ENCODE data around the gene NCOR2.

NCOR2 gene

DNA sequence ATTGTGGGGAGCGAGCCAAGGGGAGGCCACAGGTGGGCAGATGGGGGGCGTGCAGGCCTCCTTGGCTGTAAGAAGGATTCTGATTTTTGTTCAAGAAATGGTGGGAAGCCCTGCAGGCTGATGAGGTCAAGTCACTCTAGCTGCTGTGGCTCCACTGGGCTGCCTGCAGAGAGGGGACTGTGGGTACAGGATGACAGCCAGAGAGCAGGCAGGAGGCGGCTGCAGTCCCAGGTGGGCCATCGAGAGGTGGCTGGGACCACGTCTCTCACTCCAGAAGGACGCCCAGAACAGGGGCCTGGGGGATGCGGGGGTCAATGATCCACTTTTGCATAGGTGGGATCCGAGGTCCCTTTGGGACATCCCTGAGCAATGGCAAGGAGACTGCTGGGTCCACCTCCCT is 9.1 kb downstream of the NCOR2 start:
- DNase-seq, result no peak

DNA sequence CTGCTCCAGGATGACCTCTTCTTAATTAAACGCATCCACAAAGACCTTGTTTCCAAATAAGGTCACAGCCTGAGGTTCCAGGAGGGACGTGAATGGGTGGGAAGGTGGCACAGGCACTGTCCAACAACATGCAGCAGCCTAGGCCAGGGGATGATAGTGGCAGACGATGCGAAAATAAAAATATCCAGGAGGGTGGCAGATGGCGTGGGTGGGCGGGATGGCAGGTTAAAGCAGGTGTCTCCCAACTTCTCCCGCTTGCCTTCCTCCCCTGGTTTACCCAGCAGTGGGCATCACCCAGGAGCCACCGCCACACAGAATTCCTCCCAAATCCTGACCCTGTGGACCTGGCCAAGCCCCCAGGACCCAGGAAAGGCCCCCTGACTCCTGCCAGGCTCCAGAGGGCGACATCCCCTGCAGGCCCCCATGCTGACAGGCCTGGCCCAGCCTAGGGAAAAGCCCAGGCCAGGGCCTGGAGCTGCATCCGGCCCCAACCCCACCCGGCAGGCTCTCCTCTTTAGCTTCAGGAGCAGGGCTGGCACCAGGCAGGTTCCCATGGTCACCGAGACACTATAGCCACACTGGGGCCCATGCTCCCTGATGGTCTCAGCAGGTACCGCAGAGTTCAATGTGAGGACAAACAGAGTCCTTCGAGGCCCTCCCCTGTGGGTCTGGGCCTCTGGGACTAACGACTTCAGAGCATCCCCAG is 9.7 kb downstream of the NCOR2 start:
- DNase-seq, result peak; percentile 35

DNA sequence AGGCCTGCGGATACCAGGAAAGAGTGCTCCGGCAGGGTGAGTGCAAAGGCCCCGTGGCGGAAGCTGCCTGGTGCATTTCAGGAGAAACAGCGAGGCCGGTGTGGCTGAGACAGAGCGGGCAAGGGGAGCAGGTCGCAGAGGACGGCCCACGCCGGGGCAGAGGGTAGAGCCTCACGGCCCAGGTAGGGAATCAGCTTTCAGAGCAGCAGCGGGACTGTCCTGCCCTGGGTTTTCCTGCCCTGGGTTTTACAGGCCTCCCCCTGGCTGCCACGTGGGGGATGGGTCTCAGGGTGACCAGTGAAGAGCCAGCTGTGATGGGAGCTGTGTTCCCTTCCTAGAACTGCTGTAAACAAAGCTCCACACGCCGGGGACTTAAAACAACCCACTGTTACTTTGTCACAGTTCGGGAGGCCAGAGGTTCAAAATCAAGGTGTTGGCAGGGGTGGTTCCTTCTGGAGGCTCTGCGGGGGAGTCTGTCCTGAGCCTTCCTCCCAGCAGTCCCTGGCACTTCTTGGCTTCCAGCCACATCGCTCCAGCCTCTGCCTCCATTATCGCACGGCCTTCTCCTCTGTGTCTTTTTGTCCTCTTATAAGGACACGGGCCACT is 10.4 kb downstream of the NCOR2 start:
- DNase-seq, result no peak

DNA sequence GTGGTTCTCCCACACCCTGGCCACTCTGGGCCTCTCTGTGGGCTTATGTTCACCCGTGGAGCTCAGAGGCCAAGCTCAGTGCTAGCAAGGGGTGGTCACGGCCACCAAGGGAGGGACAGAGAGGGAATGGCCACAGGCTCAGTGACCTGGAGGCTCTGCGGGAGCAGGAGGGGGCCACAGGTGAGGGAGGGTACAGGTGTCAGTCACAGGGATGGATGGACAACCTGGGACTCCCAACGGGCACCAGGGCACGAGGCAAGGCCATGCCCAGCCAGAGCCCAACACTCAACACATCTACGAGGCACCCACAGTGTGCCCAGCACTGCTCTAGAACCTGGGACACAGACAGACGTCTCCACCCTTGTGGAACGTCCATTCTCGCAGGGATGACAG is 11.3 kb downstream of the NCOR2 start:
- no peak for DNase-seq

DNA sequence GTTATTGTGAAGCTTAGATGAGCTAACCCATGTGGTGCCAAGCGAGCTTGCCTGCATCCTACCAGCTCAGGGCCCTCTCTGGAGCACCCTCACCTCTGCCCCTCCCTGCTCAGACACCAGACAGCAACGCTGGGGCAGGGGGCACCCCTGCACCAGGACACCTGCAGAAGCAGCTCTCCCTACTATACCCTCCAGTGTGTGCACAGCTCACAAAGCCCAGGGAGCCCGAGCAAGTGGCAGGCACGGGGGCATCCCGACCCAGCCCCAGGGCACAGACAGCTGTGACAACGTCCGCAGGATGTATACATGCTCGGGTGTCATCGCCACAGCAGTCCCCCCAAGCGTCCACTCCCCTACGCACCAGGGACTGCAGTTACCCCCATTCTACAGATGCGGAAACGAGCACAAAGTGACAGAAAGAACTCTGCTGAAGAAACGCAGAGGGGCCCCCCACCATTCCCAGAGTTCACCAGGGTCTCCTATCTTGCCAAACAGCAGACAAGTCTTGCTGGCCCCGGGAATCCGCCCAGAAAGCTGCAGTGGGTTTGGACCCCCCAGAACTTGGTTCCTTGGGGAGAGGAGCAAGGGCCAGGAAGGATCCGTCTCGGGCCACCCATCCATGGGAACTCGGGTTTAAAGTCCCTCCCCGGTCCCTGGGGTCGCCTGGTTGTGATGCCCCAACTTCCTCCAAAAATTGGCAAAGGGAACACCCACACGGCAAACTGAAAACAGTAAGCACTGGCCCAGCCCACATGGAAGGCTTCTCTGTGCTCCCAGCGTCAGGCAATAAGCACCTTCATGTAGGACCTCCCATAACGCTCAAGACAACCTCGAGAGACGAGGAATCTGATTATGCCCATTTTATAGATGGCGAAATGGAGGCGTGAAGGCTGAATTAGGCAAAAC is 12.0 kb downstream of the NCOR2 start:
- no peak for DNase-seq

DNA sequence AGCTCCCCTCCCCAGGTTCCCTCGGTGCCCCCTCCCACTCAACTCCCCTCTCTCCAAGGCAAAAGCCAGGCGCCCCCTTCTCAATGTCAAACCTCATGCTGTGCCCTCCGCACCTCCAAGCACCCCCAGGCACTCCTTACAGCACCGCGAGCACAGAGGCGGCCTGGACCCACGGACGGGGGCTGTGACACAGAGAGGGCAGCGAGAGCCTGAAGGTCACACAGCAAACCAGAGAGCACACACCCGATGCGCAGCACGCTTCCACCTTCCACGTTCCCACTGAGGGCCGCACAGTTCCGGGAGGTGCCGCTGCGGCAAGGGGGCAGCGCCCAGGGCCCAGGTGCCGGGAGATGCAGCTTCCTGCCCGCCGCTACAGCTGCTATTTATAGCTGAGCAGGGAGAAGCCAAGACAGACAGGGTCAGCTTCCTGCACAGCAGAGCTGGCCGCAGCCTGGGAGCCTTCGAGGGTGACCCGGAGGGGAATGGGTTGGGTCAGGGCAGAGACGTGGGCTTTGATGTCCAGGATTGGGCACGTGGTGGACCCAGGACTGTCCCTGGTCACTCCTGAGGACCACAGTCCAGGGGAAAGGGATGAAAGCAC is 12.9 kb downstream of the NCOR2 start:
- no peak for DNase-seq

DNA sequence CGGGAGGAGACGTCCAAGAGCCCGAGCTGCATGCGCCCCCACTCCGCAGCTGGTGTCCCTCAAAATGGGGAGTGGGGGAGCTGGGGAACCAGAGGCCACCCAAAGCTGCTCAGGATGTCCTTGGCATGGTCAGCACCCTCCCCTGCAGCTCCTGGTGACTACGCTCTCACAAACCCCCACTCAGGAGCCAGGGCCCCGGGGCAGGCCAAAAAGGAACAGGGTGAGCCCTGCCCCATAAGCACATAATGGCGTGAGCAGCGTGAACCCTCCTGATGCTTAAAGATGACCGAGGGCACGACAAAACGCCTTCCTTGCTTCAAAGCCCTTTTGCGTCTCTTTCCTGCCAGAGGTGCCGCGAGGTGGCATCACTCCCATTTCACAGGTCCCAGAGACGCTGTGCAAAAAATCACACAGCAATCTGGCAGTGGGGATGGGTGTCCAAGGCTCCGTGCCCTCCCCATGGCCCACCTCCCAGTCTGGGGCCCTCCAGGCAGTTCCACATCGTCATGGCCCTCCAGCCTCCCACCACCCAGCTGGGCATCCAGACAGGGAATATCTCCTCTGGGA is 13.5 kb downstream of the NCOR2 start:
- DNase-seq, result no peak

DNA sequence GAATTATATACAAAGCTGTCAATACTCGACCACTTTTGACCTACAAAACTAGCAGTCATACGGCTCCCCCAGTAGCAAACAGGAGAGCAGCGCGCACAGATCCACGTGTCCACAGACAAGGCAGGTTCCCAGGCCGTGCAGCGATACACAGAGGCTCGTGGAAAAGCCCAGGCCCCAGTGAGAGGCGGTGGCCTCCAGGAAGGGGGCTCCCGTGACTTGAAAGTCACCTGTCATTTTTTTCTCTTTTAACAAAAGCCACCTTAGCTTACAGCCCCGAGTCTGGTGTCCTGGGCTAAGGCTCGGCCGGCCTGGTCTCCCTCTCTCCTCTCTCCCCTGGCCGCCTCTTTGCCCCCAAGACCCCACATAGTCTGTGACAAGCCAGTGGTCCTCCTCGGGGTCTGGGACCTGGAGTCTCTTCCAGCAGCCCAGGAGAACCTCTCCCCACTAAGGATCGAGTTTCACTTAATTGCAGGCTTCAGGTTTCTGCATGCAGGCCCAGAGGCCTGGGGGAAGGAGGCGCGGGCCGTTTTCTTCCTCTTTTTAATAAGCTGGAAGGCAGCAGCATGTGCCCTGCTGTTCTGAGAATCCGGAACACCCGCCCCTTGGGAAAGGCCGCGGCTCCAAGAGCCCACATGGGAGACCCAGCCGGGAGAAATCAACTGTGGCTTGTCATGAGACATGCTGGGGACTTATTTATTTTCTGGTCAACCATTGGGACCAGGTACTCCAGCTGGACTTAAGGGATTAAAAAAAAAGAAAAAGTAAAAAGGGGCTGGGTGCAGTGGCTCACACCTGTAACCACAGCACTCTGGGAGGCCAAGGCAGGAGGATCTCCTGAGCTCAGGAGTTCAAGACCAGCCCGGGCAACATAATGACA is 15.9 kb downstream of the NCOR2 start:
- peak; percentile 49 for DNase-seq

DNA sequence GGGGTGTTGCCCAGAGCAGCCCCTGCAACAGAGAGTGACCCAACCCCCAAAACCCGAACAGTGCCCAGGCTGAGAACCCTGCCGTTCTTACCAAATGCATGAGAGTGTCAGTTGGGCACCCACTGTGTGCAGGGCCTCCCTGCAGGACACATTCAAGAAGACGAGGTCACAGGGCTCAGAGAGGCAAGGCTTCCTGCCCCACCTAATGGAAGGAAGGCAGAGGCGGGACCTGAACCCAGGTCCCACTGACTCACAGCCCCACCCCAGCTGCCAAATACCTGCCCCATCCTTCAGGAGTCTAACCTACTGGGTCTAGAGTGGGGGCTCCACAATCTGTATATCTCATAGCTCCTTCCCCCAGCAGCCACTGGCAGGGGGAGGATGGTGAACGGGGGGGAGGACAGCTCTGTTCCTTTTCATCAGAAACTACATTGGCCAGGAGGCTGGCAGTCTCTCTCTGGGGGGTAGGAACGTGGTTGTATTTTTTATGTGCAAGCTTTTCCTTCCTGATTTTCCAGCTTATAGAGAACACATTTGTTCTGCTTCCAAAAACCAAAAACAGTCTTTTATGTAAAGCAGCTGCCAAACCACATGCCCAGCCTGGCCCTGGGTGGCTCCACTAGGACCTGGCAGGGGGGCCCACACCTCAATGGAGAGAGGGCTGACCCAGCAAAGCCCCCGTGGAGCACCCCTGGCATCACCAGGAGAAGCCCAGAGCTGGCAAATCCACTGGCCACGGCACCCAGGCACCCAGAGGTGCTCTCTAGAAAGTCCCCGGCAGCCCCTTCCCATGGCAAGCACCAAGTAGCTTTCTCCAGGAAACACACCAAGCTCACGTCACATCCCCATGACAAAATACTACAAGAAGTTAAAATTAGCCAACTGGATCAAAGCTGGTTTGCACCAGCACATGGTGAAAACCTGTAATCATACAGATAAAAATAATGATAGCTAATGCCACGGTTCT is 17.0 kb downstream of the NCOR2 start:
- no peak for DNase-seq

DNA sequence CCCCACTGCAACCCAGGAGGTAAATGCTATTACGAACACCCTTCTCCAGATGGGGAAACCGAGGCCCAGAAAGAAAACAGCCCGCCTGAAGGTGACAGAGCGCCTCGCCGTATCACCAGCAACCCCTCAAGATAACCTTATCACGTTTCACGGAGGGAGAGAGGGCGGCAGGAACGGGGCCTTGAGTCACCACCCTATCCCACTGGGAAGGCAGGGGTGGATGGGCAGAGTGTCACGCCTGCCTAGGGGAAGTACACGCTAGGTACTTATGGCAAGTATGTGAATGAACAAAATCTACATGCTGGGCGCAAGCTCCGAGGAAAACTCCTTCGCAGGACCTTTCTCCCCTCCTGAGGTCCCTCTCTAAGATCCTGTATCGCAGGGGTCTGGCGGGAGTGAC is 17.8 kb downstream of the NCOR2 start:
- DNase-seq, result no peak

DNA sequence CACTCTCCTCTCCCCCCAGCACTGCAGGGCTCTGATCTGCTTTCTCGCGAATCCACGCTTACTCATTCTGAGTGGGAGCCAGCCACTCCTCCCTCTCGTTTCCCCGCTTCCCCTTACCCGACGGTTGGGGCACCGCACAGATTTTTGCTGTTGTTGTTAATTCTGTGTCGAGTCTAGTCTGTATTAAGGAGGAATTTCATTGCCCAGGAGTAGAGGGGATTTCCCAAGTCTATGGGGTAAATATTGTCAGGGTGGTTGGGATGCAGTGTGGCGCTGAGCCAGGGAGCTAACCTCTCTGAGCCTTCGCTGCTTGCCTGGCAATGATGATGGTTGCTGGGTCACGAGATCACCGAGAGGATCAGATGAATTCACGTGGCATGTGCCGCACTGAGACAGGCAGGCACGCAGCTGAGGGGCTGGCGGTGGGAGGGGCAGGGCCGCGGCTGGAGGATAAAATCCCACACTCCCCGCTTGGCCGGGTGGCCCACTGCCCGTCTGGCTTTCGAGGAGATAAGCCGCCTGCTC is 18.5 kb downstream of the NCOR2 start:
- peak; percentile 87 for DNase-seq

DNA sequence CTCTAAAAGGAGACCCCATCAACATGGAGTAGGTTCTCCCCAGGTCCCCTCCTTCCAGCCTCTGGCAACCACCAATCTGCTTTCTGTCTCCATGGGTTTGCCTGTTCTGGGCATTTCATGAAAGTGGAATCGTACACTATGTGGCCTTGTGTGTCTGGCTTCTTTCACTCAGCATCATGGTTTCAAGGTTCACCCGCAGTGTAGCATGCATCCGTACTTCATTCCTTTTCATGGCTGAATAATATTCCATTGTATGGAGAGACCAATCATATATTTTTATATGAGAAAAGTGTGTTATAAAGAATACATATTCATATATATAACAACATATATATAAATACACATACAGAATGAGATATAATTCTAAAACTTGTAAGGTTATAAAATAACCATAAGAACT is 19.8 kb downstream of the NCOR2 start:
- DNase-seq, result no peak

DNA sequence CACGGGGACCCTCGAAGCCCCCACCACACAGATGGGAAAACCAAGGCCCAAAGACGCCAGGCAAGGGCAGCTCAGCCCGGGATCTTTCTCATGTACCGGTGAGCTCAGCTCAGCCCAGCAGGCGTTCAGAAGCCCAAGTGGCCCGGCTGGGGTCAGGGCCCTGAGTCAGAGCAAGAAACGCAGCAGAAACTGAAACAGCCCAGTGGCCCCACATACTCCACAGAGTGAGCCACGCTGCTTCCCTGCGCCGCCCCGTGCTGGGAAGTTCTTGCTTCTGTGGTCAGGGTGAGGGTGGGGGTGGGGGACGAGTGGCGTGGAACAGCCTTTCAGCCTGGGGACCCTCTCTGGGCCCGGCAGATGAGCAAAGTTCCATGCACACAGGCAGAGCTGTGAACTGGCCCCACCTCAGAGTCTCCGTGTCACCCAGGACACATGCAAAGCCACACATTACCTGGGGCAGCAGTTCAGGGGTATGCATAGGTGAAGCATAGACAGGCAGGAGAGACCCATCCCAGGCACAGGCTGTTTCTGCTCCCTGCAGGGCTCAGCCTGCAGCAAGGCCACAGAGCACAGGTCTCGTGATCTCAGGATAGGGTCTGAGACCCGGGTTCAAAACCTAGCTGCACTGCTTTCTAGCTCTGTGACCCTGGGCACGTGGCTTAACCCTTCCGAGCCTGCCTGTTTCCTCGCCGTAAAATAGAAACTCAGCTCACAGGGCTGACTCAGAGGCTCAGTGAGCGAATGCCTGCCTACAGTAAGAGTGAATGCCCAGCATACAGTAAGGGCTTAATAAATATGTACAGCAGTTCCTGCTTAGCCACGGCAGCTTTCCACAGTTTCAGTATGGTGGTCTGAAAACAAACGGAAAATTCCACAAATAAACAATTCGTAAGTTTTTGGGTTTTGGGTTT is 21.6 kb downstream of the NCOR2 start:
- no peak for DNase-seq

DNA sequence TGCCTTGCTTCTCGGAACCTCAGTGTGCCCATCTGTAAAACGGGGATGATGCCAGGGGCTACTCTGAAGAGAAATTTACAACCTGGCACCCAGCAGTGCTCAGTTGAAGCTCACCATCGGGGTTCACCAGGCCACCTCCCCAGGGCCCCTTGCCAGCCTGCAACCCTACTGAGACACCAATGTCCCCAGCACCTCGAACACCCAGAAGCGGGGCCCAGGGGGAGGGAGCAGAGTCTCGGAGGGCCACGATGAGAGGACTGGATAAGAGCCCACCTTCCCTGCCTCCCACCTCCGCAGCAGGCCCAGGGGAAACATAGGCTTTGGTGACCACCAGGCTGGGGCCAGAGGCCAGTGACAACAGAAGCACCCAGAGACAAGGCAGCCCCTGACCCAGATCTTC is 22.4 kb downstream of the NCOR2 start:
- DNase-seq, result no peak

DNA sequence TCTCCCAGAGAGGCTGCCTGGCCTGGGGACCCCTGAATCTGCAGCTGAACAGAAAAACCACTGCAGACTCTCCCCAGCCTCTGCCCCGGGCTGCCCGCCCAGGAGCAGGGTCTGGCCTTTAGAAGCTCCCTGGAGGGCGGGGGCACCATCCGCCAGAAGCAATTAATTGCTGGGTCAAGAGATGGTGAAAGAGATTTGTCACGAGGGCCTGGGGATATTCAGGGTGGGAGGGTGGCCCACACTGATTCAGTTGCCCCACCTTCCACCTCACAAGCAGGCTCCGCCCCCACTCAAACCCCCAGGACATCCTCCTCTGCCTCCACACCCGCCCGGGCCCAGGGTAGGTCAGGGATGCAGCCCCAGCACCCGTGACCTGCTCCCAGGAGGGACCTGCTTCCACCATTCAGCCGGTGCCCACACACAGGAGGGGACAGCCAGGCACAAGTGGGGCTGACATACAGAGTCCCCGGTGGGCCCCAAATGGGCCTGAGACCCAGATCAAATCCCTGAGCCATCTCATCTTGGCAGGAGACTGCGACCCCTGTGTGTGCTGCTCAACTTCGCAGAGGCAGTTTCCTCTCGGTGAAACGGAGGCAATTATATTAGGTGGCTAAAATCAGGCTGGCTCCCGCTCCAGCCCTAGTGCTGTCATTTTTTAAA is 23.0 kb downstream of the NCOR2 start:
- peak; percentile 38 for DNase-seq

DNA sequence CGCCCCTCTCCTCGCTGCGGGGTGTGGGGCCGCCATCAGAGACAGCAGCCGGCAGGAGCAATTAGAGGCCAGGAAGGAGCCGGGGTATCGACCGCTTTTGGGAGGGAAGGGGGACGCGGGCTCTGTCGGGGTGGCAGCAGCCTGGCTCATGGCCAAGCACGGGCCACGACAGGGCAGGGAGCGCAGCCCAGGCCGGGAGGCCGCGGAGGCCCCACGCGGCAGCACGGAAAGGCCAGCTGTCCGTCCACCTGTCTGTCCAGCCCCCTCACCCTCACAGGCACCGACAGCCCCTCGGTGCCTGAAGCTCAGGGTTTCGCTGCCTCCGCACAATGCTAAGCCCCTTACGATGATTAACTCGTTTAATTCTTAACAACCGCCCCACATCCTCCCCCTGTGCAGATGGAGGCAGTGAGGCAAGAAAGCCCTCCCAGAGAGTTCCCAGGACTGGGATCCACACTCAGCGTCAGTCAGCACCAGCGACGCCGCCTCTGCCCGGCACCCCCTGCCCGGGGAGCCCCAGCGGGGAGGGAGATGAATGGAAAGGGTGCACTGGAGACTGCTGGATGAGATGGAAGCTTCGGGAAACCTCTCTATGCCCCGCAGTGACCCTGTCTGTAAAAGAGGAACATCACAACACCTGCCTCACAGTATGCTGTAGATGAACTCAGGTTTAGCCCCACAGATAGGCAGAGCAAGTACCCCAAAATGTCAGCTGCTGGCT is 23.7 kb downstream of the NCOR2 start:
- peak; percentile 70 for DNase-seq

DNA sequence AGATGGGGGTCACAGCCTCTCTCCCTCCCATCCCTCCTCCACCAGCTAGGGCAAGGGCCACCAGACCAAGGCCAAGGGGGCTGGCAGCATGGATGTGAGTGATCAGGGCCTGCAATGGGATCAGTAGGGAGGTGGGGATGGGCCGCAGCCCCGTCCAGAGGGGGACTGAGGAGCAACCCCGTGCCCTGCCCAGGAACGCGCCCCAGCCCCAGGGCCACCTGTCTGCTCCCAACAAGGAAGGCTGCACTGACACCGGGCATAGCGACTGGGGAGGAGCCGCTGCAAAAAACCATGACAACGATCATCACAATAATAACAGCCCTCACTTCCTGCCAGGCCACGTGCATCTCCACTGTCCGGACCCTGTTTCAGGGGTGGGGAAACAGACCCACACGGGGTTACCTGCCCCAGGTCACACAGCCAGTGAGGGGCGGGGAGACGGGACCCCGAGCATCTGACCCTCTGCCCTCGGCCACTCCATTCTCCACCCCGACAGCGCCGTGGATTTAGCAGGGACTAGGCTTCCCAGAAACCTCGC is 24.3 kb downstream of the NCOR2 start:
- DNase-seq, result no peak

All from NCI-H524 treated with DMSO at 0.1 percent for 48 hours (cell line).